ENCODE data around the gene PGRMC2.
"Not testable (repeated sequence)": the region's sequence is repeated elsewhere in the genome, so short reads cannot be mapped to it uniquely, and the experiment has no call there.

PGRMC2 gene

DNA sequence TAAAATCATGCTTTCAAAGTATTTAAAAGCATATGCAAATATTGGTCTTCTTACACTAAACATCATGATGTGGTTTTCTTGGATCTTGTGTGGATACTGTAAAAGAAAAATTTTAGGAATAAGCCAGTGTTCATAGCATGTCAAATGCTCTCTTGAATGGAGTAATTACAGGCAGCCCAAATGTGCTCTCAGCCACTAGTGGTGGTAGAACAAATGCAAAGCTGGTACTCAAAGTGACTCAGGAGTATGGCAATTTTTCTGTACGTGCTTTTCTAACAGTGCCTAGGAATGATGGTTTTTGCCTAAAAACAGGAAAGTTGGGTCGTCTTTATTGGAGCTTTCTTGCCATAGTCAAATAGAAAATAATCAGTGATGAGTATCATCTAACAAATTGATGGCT, 19.9 kb downstream of the PGRMC2 start:
- no peak for DNase-seq (ENCODE audit: low spot score)

- not testable (repeated sequence) for DNase-seq (ENCODE audit: low spot score)
Observed at GRCh38 chr4:128267171-128267570, 20.4 kb downstream of the PGRMC2 start.

DNA sequence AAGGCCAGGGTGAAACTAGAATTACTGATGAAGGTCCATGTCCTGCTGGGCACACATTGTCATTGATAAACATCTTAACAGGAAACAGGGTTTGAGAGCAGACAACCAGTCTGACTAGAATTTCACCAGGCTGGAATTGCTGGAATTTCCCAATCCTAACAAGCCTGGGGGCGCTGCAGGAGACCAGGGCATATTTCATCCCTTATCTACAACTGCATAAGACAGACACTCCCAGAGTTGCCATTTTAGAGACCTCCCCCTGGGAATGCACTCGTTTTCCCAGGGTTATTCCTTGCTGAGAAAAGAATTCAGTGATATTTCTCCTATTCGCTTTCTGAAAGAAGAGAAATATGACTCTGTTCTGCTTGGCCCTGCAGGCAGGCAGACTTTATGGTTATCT, 22.1 kb downstream of the PGRMC2 start:
- not testable (repeated sequence) for DNase-seq (ENCODE audit: low spot score)

- DNase-seq (ENCODE audit: low spot score), result not testable (repeated sequence)
Observed at GRCh38 chr4:128259889-128260288, 27.7 kb downstream of the PGRMC2 start.

- DNase-seq (ENCODE audit: low spot score), result not testable (repeated sequence)
Observed at GRCh38 chr4:128258166-128258565, 29.4 kb downstream of the PGRMC2 start.

DNA sequence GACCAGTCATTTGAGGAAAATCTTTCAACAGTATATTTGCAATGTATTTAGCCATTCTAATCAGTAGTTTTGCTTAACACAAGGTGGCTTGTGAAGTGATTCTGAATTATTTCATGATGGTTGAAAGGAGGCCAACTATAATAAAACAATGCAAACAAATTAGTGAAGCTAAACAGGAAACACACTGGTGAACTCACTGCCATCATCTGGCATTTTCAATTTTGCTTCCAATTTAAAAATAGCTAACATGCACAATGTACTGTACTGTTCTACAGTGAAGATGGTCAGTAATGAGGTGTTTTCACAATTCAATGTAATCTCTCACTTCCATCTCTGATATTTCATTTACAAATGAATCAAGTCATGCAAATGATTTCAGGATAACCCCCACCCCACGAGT, 31.1 kb downstream of the PGRMC2 start:
- no peak for DNase-seq (ENCODE audit: low spot score)

DNA sequence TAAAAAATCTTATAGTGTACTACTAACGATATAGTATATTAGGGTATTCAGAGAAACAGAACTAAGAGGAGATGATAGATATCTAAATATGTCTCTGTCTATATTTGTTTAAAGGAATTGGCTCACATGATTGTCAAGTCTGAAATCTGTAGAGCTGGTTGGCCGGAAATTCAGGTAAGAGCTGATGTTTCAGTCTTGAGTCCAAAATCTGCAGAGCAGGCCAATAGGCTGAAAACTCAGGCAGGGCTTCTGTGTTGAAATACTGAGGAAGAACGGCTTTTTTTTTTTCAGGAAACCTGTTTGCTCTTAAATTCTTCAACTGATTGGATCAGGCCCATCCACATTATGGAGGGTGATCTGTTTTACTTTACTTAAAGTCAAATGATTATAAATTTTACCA, 31.7 kb downstream of the PGRMC2 start:
- DNase-seq (ENCODE audit: low spot score), result no peak

- DNase-seq (ENCODE audit: low spot score), result no peak
Observed at GRCh38 chr4:128249787-128250668, 37.6 kb downstream of the PGRMC2 start.

- DNase-seq (ENCODE audit: low spot score), result no peak
Observed at GRCh38 chr4:128247906-128248305, 39.7 kb downstream of the PGRMC2 start.

DNA sequence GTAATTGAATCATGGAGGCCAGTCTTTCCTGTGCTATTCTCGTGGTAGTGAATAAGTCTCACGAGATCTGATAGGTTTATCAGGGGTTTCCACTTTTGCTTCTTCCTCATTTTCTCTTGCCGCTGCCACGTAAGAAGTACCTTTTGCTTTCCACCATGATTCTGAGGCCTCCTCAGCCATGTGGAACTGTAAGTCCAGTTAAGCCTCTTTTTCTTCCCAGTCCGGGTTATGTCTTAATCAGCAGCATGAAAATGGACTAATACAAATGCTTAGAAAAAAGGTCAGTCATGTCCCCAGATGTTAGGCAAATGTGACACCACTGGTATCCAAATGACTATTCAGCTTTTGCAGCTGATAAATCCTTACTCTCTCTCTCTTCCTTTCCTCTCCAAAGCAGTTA, 42.2 kb downstream of the PGRMC2 start:
- not testable (repeated sequence) for DNase-seq (ENCODE audit: low spot score)

GRCh38 chr4:128244379-128244778, 43.2 kb downstream of the PGRMC2 start:
- DNase-seq (ENCODE audit: low spot score), result no peak

GRCh38 chr4:128242601-128243000, 45.0 kb downstream of the PGRMC2 start:
- no peak for DNase-seq (ENCODE audit: low spot score)

GRCh38 chr4:128241981-128242380, 45.6 kb downstream of the PGRMC2 start:
- DNase-seq (ENCODE audit: low spot score), result no peak

- DNase-seq (ENCODE audit: low spot score), result peak; percentile 78
Observed at GRCh38 chr4:128241425-128241913, 46.1 kb downstream of the PGRMC2 start.

DNA sequence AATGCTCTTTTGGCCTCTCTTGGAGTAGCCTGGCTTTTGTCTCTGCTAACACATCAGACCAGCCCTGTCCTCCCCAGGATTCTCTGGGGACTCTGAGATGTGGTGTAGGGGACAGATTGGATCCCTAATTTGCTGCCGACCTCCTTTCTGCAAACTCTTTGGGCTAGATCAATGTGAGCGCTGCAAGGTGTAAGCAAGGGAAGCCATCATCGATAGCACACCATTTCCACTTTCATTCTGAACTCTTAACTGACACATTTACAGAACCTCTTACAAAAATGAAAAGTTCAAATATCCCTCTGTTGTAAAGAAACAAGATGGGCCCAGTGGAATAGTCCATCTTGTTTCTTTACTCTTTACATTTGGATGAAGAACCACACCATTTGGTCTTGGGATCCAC, 46.6 kb downstream of the PGRMC2 start:
- no peak for DNase-seq (ENCODE audit: low spot score)

DNA sequence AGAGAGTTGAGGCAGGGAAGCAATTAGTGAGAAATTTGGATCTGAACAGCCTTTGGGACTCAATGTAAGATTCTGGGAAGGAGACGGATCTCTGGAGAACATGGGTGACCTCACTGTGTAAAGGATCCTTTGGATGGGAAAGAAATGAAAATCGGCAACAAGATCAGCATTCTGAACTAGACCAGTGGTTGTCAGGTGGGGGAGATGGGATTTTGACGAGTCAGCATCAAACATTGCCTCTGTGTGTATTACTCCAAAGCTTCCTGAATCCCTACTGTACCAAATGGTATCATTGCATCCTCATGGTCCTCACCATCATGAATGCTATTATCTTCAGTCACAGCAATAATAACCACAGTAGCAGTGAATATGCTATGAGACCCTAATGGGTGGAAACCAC, 52.8 kb downstream of the PGRMC2 start:
- DNase-seq (ENCODE audit: low spot score), result no peak

DNA sequence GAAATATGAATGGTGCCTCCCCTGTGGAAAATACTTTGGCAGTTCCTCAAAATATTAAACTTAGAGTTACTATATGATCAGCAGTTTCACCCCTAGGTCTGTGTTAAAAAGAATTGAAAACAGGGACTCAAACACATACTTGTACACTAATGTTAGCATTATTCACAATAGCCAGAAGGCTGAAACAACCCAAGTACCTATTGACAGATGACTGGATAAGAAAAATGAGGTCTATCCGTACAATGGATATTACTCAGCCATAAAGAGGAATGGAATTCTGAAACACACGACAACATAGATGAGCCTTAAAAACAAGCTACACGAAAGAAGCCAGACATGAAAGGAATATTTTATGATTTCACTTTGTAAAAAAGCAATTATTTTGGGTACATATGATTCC, 54.9 kb downstream of the PGRMC2 start:
- DNase-seq (ENCODE audit: low spot score), result no peak

DNA sequence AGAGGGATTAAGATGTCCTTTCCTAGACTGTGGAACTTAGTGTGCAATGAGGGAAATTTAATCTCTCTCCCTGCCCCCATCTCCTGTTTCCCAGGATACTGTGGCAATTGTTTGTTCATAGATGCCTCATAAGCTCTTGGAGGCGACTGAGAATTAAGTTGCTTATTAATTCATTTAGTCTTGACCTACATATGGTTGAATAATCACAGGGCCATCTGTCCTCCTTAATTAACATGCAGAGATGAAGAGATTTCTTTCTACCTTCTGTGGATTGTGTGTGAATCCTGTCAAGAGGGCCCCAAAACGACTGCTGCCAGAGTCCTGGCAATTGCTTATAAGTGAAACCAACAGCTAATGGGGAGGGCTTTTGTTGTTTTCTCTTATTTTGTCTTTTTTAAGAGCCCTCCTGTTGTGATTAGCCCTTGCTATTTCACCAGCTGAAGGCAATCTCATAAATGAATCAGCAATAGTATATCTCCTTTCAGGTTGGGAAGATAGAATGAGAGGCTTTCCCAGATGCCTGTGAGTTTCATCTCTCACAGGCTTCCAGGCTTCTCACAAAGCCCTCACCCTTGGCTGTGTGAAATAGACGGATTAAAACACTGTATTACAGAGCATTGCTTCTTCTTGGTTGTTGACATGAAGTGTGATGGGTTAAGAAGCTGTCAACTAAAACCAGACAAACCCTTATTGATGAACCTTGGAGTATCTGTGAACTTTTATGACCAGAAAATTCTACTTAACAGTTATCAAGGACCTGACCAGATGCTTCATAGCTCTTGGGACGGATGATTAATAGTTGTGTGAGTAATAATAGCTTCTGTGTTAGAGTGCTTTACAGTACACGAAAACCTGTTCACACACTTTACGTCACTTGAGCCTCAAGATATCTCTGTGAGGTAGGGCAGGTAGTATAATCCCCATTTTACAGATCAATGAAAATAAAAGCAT, 58.5 kb downstream of the PGRMC2 start:
- peak; percentile 91 for DNase-seq (ENCODE audit: low spot score)

DNA sequence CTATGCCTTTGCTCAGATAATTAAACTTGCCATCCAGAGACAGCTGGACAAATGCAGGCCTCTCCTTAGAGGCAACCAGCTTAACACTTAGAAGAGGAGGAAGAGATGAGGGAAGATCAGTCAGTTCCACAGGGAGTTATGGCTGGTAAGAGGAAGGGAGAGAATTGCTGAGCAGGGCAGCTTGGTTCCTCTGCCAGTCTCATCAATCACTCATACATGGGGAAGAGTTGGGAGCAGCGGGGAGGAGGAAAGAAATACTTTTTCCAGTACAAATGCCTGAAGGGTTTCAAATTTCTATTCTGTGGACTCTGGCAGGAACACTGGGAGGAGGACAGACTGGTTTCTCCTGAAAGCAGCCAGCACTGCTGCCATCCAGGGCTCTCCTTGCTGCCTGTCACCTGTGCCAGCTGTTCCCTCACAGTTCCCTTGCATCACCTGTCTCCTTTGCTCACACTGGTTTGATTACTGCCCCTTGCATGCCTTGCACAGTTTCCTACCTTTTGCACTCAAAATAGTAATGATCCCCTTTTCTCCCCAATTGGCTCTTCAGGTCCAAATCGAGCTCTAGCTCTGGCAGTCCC, 59.5 kb downstream of the PGRMC2 start:
- DNase-seq (ENCODE audit: low spot score), result peak; percentile 49

- DNase-seq (ENCODE audit: low spot score), result no peak
Observed at GRCh38 chr4:128225148-128225547, 62.5 kb downstream of the PGRMC2 start.

DNA sequence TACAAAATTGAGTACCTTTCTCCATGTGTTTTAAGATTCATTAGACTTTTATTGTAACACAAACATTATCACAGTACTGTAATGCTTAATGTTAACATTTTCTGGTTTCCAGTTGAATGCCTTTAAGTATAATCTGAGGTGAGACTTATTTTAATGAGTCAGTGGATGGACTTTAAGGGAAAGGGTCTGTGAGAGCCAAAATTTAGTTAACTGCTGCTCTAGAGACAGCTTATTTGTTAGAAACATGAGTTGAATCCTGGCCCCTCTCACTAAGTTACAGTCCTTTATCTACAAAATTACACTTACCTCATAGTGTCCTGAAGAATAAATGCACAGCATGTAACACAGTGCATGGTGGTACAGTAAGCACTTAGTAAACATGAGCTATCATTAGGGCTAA, 66.0 kb downstream of the PGRMC2 start:
- no peak for DNase-seq (ENCODE audit: low spot score)
